Mesendoderm (in vitro differentiated cells): ENCODE data around the gene HSD17B7.
A peak's percentile ranks its signal among the peaks of the same experiment; 100 is the strongest.
"Not testable (repeated sequence)": the region's sequence is repeated elsewhere in the genome, so short reads cannot be mapped to it uniquely, and the experiment has no call there.

Experiments
- DNase-seq: peaks from one replicate; pipeline ENCODE4 v3.0.0; 2013
- H2AK5ac ChIP-seq: 2 replicates; pipeline ENCODE4 v1.6.1; 2013; ENCODE audit warnings: low read length, inconsistent platforms
- H2BK120ac ChIP-seq: 2 replicates; pipeline ENCODE4 v1.6.1; 2013; ENCODE audit warnings: low read depth, mild to moderate bottlenecking, low read length, moderate library complexity, mixed read lengths
- H2BK15ac ChIP-seq: replicated peaks from 2 replicates; pipeline ENCODE4 v1.6.1; 2013; ENCODE audit warnings: low read depth, mild to moderate bottlenecking, moderate library complexity
- H2BK5ac ChIP-seq: 2 replicates; pipeline ENCODE4 v1.6.1; 2013; ENCODE audit warnings: low read length, inconsistent platforms
- H3K18ac ChIP-seq: 2 replicates; pipeline ENCODE4 v1.6.1; 2013; ENCODE audit warnings: mild to moderate bottlenecking, low read length, mixed read lengths
- H3K23ac ChIP-seq: one replicate; pipeline ENCODE4 v1.6.1; 2013; ENCODE audit warnings: low read length
- H3K27ac ChIP-seq: 2 replicates; pipeline ENCODE4 v1.5.1; 2013; ENCODE audit warnings: low read depth, mild to moderate bottlenecking, inconsistent platforms, low read length, moderate library complexity
- H3K27me3 ChIP-seq: 2 replicates; pipeline ENCODE4 v1.6.1; 2013; ENCODE audit warnings: low read length, control low read depth, mild to moderate bottlenecking, inconsistent platforms; ENCODE audit not compliant: insufficient read depth, poor library complexity
- H3K36me3 ChIP-seq: 2 replicates; pipeline ENCODE4 v1.6.1; 2013; ENCODE audit warnings: low read length, inconsistent platforms; ENCODE audit not compliant: control insufficient read depth, insufficient read depth
- H3K4ac ChIP-seq: one replicate; pipeline ENCODE4 v1.6.1; 2013; ENCODE audit warnings: low read depth, mild to moderate bottlenecking, low read length, moderate library complexity
- H3K4me1 ChIP-seq: 2 replicates; pipeline ENCODE4 v1.6.1; 2013; ENCODE audit warnings: low read depth, low read length, inconsistent platforms; ENCODE audit not compliant: control insufficient read depth
- H3K4me2 ChIP-seq: 2 replicates; pipeline ENCODE4 v1.6.1; 2013; ENCODE audit warnings: low read length
- H3K4me3 ChIP-seq: 2 replicates; pipeline ENCODE4 v1.5.1; 2013; ENCODE audit warnings: mild to moderate bottlenecking, low read length
- H3K56ac ChIP-seq: one replicate; pipeline ENCODE4 v1.6.1; 2013; ENCODE audit warnings: low read length
- H3K79me1 ChIP-seq: 2 replicates; pipeline ENCODE4 v1.6.1; 2013; ENCODE audit warnings: low read length, inconsistent platforms
- H3K79me2 ChIP-seq: 2 replicates; pipeline ENCODE4 v1.6.1; 2013; ENCODE audit warnings: mild to moderate bottlenecking, low read length; ENCODE audit not compliant: control insufficient read depth, insufficient read depth
- H3K9ac ChIP-seq: 2 replicates; pipeline ENCODE4 v1.6.1; 2013; ENCODE audit warnings: low read length, inconsistent platforms
- H4K5ac ChIP-seq: one replicate; pipeline ENCODE4 v1.6.1; 2013; ENCODE audit warnings: low read length
- H4K8ac ChIP-seq: one replicate; pipeline ENCODE4 v1.6.1; 2013; ENCODE audit warnings: low read depth, mild to moderate bottlenecking, control low read depth, low read length, moderate library complexity
- WGBS: extraction: QIAGEN DNeasy Blood & Tissue Kit; methylation state at CpG from one replicate; pipeline ENCODE4 v1.1.7; 2013; ENCODE audit warnings: low lambda C conversion rate, missing lambda C conversion rate; ENCODE audit not compliant: insufficient coverage; ENCODE audit errors: extremely low coverage; 5-methylcytosine and 5-hydroxymethylcytosine counted together

Gene HSD17B7

GRCh38 chr1:162774007-162774406 is 16.5 kb upstream of the HSD17B7 start:
- H3K27me3 ChIP-seq = no peaks in the 10 kb centered on the region
- no peak overlapping the region for H4K5ac ChIP-seq
- no peak overlapping the region for H3K4me3 ChIP-seq
- H3K56ac ChIP-seq = no peak overlapping the region
- H2BK120ac ChIP-seq = no peak overlapping the region
- no peaks in the 10 kb centered on the region for H3K79me2 ChIP-seq
- DNase-seq = no peak
- no peak overlapping the region for H2BK15ac ChIP-seq
- H3K4ac ChIP-seq = no peak overlapping the region
- no peaks in the 10 kb centered on the region for H3K36me3 ChIP-seq
- no peak overlapping the region for H4K8ac ChIP-seq
- H3K4me1 ChIP-seq = no peaks in the 10 kb centered on the region
- H3K9ac ChIP-seq = no peak overlapping the region
- no peak overlapping the region for H3K18ac ChIP-seq
- no peak overlapping the region for H2BK5ac ChIP-seq
- no peak overlapping the region for H3K27ac ChIP-seq
- H3K4me2 ChIP-seq = no peak overlapping the region
- H3K23ac ChIP-seq = no peak overlapping the region
- H3K79me1 ChIP-seq = no peaks in the 10 kb centered on the region
- H2AK5ac ChIP-seq = no peak overlapping the region

GRCh38 chr1:162779043-162779442 is 11.5 kb upstream of the HSD17B7 start:
- H3K27me3 ChIP-seq = no peaks in the 10 kb centered on the region
- H3K56ac ChIP-seq = no peak overlapping the region
- H3K4ac ChIP-seq = no peak overlapping the region
- WGBS = no CpG with 5 or more reads among the region's 1 CpG
- no peak overlapping the region for H2BK120ac ChIP-seq
- H3K79me2 ChIP-seq = no peaks in the 10 kb centered on the region
- no peaks in the 10 kb centered on the region for H3K4me1 ChIP-seq
- H4K8ac ChIP-seq = no peak overlapping the region
- no peak overlapping the region for H2BK5ac ChIP-seq
- H3K4me2 ChIP-seq = no peak overlapping the region
- no peak for DNase-seq
- no peaks in the 10 kb centered on the region for H3K36me3 ChIP-seq
- H3K27ac ChIP-seq = no peak overlapping the region
- no peak overlapping the region for H3K23ac ChIP-seq
- H3K4me3 ChIP-seq = no peak overlapping the region
- no peak overlapping the region for H2BK15ac ChIP-seq
- H2AK5ac ChIP-seq = no peak overlapping the region
- H4K5ac ChIP-seq = no peak overlapping the region
- no peak overlapping the region for H3K18ac ChIP-seq
- H3K79me1 ChIP-seq = no peaks in the 10 kb centered on the region
- no peak overlapping the region for H3K9ac ChIP-seq

GRCh38 chr1:162782671-162783070 is 7.8 kb upstream of the HSD17B7 start:
- Histone ChIP-seq H3K79me2 (no peaks in the 10 kb centered on the region), H3K4ac (no peak overlapping the region), H3K4me3 (no peak overlapping the region), H4K8ac (no peak overlapping the region), H3K18ac (no peak overlapping the region), H2BK5ac (no peak overlapping the region), H3K4me2 (no peak overlapping the region), H3K56ac (no peak overlapping the region), H4K5ac (no peak overlapping the region), H3K79me1 (no peaks in the 10 kb centered on the region), H3K36me3 (no peaks in the 10 kb centered on the region), H3K27me3 (no peaks in the 10 kb centered on the region), H2AK5ac (no peak overlapping the region), H2BK15ac (no peak overlapping the region), H2BK120ac (no peak overlapping the region), H3K9ac (no peak overlapping the region), H3K4me1 (no peaks in the 10 kb centered on the region), H3K23ac (no peak overlapping the region), H3K27ac (no peak overlapping the region)
- no peak for DNase-seq

- not testable (repeated sequence) for H2BK15ac ChIP-seq, H3K56ac ChIP-seq, H3K9ac ChIP-seq, H2AK5ac ChIP-seq, H3K79me1 ChIP-seq, H3K23ac ChIP-seq, H4K8ac ChIP-seq, H3K4me1 ChIP-seq, H3K79me2 ChIP-seq, H3K18ac ChIP-seq, H3K4me2 ChIP-seq, H3K27me3 ChIP-seq, H3K27ac ChIP-seq, H4K5ac ChIP-seq, H2BK120ac ChIP-seq, H3K4ac ChIP-seq, H3K4me3 ChIP-seq, H2BK5ac ChIP-seq, H3K36me3 ChIP-seq, DNase-seq
- no CpG with 5 or more reads among the region's 1 CpG for WGBS
Observed at GRCh38 chr1:162784926-162785325, 5.6 kb upstream of the HSD17B7 start.

- not testable (repeated sequence) for H3K79me1 ChIP-seq, H3K79me2 ChIP-seq, H3K27ac ChIP-seq, H2BK120ac ChIP-seq, H2AK5ac ChIP-seq, H4K5ac ChIP-seq, H3K27me3 ChIP-seq, H3K9ac ChIP-seq, DNase-seq, H3K4ac ChIP-seq, H3K18ac ChIP-seq, H3K4me2 ChIP-seq, H2BK5ac ChIP-seq, H3K23ac ChIP-seq, H3K36me3 ChIP-seq, H2BK15ac ChIP-seq, H4K8ac ChIP-seq, H3K4me3 ChIP-seq, H3K4me1 ChIP-seq
- WGBS = no CpG with 5 or more reads among the region's 1 CpG
- H3K56ac ChIP-seq = peak overlapping the region; percentile 25
Observed at GRCh38 chr1:162788783-162789182, 1.7 kb upstream of the HSD17B7 start.

- not testable (repeated sequence) for H3K79me1 ChIP-seq, H4K8ac ChIP-seq, H3K23ac ChIP-seq, H3K4me1 ChIP-seq, H3K18ac ChIP-seq, H3K36me3 ChIP-seq, DNase-seq, H3K4me2 ChIP-seq, H3K4ac ChIP-seq, H2AK5ac ChIP-seq, H2BK5ac ChIP-seq, H3K27me3 ChIP-seq, H4K5ac ChIP-seq, H3K79me2 ChIP-seq, H2BK120ac ChIP-seq, H2BK15ac ChIP-seq, H3K56ac ChIP-seq, H3K27ac ChIP-seq, H3K4me3 ChIP-seq
- peak overlapping the region; percentile 39 for H3K9ac ChIP-seq
- WGBS = no CpG with 5 or more reads among the region's 8 CpGs
Observed at GRCh38 chr1:162790985-162791357, 469 bp downstream of the HSD17B7 start.
